ENCODE results near the gene ARMH2.

DNA sequence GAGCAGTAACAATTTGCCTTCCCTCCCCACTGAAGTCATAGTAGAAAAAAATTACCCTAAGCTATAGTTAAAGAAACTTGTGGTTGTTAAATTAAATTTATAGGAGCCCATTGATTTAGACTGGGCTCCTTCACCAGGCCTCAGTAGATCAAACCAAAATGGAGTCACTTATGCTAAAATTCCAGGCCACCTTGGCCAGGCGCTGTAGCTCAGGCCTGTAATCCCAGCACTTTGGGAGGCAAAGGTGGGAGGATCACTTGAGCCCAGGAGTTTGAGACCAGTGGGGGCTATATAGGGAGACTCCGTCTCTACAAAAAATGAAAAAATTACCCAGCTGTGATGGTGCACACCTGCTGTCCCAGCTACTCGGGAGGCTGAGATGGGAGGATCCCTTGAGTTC, 39.0 kb downstream of the ARMH2 start:
- TF ChIP-seq, protein P1, sequence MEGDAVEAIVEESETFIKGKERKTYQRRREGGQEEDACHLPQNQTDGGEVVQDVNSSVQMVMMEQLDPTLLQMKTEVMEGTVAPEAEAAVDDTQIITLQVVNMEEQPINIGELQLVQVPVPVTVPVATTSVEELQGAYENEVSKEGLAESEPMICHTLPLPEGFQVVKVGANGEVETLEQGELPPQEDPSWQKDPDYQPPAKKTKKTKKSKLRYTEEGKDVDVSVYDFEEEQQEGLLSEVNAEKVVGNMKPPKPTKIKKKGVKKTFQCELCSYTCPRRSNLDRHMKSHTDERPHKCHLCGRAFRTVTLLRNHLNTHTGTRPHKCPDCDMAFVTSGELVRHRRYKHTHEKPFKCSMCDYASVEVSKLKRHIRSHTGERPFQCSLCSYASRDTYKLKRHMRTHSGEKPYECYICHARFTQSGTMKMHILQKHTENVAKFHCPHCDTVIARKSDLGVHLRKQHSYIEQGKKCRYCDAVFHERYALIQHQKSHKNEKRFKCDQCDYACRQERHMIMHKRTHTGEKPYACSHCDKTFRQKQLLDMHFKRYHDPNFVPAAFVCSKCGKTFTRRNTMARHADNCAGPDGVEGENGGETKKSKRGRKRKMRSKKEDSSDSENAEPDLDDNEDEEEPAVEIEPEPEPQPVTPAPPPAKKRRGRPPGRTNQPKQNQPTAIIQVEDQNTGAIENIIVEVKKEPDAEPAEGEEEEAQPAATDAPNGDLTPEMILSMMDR (IDR thresholded peaks at IDR 0.05): no peak
- no peak for TF ChIP-seq EZH2 (IDR thresholded peaks at IDR 0.05; ENCODE audit: borderline replicate concordance, insufficient read depth, low read depth, low read length, poor library complexity, severe bottlenecking)
